ENCODE data around the gene DAAM2. TPM values are rescaled to one million over a fixed set of nuclear protein-coding genes. Genes with fewer than 3 reads are reported as not detected.

DAAM2 gene
- total and polyA plus RNA-seq, 4 donors, result 1.9 to 17.0 (median 4.4) TPM

DNA sequence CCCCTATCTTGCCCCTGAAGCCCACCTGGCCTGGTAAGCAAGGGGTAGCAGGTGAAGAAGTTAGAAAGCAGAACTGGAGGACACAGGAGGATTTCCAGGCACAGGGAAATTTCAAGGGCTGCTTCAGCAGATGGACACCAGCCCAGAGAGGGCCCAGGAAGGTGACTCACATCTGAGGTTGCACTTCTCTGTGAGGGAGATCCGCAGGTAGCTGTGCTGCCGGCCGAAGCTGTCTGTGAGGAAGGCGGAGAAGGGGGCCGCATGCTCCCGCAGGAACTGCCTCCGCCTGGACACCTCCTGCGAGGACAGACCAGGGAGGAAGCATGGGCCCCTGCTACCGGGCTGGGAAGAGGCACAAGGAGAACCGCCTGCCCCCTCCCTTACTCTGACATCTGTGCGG lies 135.0 kb downstream of the DAAM2 start:
- peaks cover 18 to 68% (median 55%) of the 10 kb centered on the region in 4 donors for H3K4me1 ChIP-seq (ENCODE audit: control insufficient read depth in 4 of 4, insufficient read depth in 4 of 4, low read length in 3 of 4)
- WGBS, result 94% methylated on average over 11 of the region's 11 CpGs
- H3K36me3 ChIP-seq (ENCODE audit: control insufficient read depth in 4 of 4, insufficient read depth in 3 of 4, low read depth in 1 of 4, low read length in 3 of 4), result peaks cover 0 to 12% (median 7%) of the 10 kb centered on the region in 4 donors
- H3K9me3 ChIP-seq (ENCODE audit: control insufficient read depth in 4 of 4, low read length in 3 of 4), result no peaks in the 10 kb centered on the region
- DNase-seq (ENCODE audit: low spot score), result no peak
- H3K27ac ChIP-seq (ENCODE audit: low read depth in 1 of 2, low read length in 2 of 2), result peak overlapping the region in 1 of 2 donors; percentile 39
- no peak overlapping the region for H3K4me3 ChIP-seq (ENCODE audit: low read depth in 1 of 3, low read length in 3 of 3)
- TF ChIP-seq RAD21 (IDR thresholded peaks at IDR 0.05) (no peak), HNF4G (IDR thresholded peaks at IDR 0.05) (no peak), NR2F2 (IDR thresholded peaks at IDR 0.05) (no peak), GABPA (IDR thresholded peaks at IDR 0.05 in 1 of 2, conservative IDR thresholded peaks at IDR 0.05 in 1 of 2) (no peak), EGR1 (IDR thresholded peaks at IDR 0.05; ENCODE audit: low read depth in 2 of 2) (no peak), HNF4A (conservative IDR thresholded peaks at IDR 0.05) (no peak), ZBTB33 (IDR thresholded peaks at IDR 0.05) (no peak), MAX (IDR thresholded peaks at IDR 0.05) (no peak), RXRA (IDR thresholded peaks at IDR 0.05) (no peak), JUND (IDR thresholded peaks at IDR 0.05) (no peak), TAF1 (conservative IDR thresholded peaks at IDR 0.05) (no peak), YY1 (IDR thresholded peaks at IDR 0.05) (no peak), FOXA1 (IDR thresholded peaks at IDR 0.05) (no peak)
- TF ChIP-seq, protein P1, sequence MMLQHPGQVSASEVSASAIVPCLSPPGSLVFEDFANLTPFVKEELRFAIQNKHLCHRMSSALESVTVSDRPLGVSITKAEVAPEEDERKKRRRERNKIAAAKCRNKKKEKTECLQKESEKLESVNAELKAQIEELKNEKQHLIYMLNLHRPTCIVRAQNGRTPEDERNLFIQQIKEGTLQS (IDR thresholded peaks at IDR 0.05), result no peak
- H3K9ac ChIP-seq (ENCODE audit: low read depth in 1 of 2, low read length in 2 of 2), result no peak overlapping the region
- no peaks in the 10 kb centered on the region for H3K27me3 ChIP-seq (ENCODE audit: control insufficient read depth in 4 of 4, insufficient read depth in 4 of 4, low read length in 3 of 4)

GRCh38 chr6:39929039-39929732 lies 137.0 kb downstream of the DAAM2 start:
- Histone ChIP-seq H3K27me3 (ENCODE audit: control insufficient read depth in 4 of 4, insufficient read depth in 4 of 4, low read length in 3 of 4) (no peaks in the 10 kb centered on the region), H3K36me3 (ENCODE audit: control insufficient read depth in 4 of 4, insufficient read depth in 3 of 4, low read depth in 1 of 4, low read length in 3 of 4) (peaks cover 0 to 12% (median 7%) of the 10 kb centered on the region in 4 donors), H3K9ac (ENCODE audit: low read depth in 1 of 2, low read length in 2 of 2) (no peak overlapping the region), H3K4me3 (ENCODE audit: low read depth in 1 of 3, low read length in 3 of 3) (no peak overlapping the region), H3K9me3 (ENCODE audit: control insufficient read depth in 4 of 4, low read length in 3 of 4) (no peaks in the 10 kb centered on the region), H3K4me1 (ENCODE audit: control insufficient read depth in 4 of 4, insufficient read depth in 4 of 4, low read length in 3 of 4) (peaks cover 12 to 61% (median 47%) of the 10 kb centered on the region in 4 donors), H3K27ac (ENCODE audit: low read depth in 1 of 2, low read length in 2 of 2) (no peak overlapping the region)
- TF ChIP-seq EGR1 (IDR thresholded peaks at IDR 0.05; ENCODE audit: low read depth in 2 of 2) (no peak), SP1 (IDR thresholded peaks at IDR 0.05) (no peak)
- DNase-seq (ENCODE audit: low spot score), result no peak
- 85% methylated on average over 9 of the region's 9 CpGs for WGBS

DNA sequence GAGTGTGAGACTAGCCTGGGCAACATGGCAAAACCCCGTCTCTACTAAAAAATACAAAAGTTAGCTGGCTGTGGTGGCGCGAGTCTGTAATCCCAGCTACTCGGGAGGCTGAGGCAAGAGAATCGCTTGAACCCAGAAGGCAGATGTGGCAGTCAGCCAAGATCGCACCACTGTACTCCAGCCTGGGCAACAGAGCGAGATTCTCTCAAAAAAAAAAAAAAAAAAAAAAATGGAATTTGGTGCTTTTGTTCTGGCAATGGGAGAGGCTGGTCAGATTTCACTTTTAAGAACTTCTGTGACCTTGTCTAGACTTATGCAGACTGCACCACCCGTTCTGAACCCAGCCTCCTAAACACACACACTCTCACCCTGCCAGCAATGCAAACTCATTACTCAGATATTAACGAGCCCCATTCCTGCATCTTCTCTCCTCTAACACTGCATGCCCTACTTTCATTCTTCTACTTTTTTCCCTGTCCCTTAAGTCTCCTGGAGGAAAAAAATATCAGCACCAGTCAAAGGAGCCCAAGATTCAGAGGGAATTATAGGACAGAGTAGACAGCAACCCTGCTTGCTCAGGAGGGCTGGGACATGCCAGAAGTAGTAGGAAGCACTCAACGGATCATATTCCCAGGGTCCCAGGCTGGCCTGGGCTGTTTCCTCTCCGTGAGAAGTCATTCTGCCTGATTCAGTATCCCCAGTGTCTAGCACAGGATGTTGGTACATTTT lies 137.7 kb downstream of the DAAM2 start:
- 70% methylated on average over 11 of the region's 11 CpGs for WGBS
- TF ChIP-seq YY1 (IDR thresholded peaks at IDR 0.05) (no peak), TAF1 (conservative IDR thresholded peaks at IDR 0.05) (no peak), FOXA2 (IDR thresholded peaks at IDR 0.05) (no peak), MAX (IDR thresholded peaks at IDR 0.05) (no peak), JUND (IDR thresholded peaks at IDR 0.05) (no peak), NR2F2 (IDR thresholded peaks at IDR 0.05) (no peak), ZBTB33 (IDR thresholded peaks at IDR 0.05) (no peak), EGR1 (IDR thresholded peaks at IDR 0.05; ENCODE audit: low read depth in 2 of 2) (no peak)
- TF ChIP-seq, protein P2, sequence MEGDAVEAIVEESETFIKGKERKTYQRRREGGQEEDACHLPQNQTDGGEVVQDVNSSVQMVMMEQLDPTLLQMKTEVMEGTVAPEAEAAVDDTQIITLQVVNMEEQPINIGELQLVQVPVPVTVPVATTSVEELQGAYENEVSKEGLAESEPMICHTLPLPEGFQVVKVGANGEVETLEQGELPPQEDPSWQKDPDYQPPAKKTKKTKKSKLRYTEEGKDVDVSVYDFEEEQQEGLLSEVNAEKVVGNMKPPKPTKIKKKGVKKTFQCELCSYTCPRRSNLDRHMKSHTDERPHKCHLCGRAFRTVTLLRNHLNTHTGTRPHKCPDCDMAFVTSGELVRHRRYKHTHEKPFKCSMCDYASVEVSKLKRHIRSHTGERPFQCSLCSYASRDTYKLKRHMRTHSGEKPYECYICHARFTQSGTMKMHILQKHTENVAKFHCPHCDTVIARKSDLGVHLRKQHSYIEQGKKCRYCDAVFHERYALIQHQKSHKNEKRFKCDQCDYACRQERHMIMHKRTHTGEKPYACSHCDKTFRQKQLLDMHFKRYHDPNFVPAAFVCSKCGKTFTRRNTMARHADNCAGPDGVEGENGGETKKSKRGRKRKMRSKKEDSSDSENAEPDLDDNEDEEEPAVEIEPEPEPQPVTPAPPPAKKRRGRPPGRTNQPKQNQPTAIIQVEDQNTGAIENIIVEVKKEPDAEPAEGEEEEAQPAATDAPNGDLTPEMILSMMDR (IDR thresholded peaks at IDR 0.05; ENCODE audit: low read depth, low read length, missing input control), result no peak
- H3K27me3 ChIP-seq (ENCODE audit: control insufficient read depth in 4 of 4, insufficient read depth in 4 of 4, low read length in 3 of 4), result no peaks in the 10 kb centered on the region
- DNase-seq (ENCODE audit: low spot score), result no peak
- peaks cover 12 to 55% (median 42%) of the 10 kb centered on the region in 4 donors for H3K4me1 ChIP-seq (ENCODE audit: control insufficient read depth in 4 of 4, insufficient read depth in 4 of 4, low read length in 3 of 4)
- no peak overlapping the region for H3K9ac ChIP-seq (ENCODE audit: low read depth in 1 of 2, low read length in 2 of 2)
- no peaks in the 10 kb centered on the region for H3K9me3 ChIP-seq (ENCODE audit: control insufficient read depth in 4 of 4, low read length in 3 of 4)
- peaks cover 0 to 12% (median 7%) of the 10 kb centered on the region in 4 donors for H3K36me3 ChIP-seq (ENCODE audit: control insufficient read depth in 4 of 4, insufficient read depth in 3 of 4, low read depth in 1 of 4, low read length in 3 of 4)
- H3K27ac ChIP-seq (ENCODE audit: low read depth in 1 of 2, low read length in 2 of 2), result peak overlapping the region; percentile 33 to 67
- no peak overlapping the region for H3K4me3 ChIP-seq (ENCODE audit: low read depth in 1 of 3, low read length in 3 of 3)

Measured in liver (tissue), 9 donors.